H1 (cell line): Measurements from ENCODE around the gene CRYBG3. TPM values are rescaled to one million over a fixed set of nuclear protein-coding genes. Genes with fewer than 3 reads are reported as not detected.
A peak's percentile ranks its signal among the peaks of the same experiment; 100 is the strongest.

Experiments used
- PHF8 ChIP-seq: fragments of 200-600 bp; sonication (generic); conservative IDR thresholded peaks from 2 replicates; pipeline ENCODE4 v1.7.1; 2012; ENCODE audit warnings: low read depth, mild to moderate bottlenecking, inconsistent platforms, low read length, moderate library complexity
- SAP30 ChIP-seq: fragments of 300-600 bp; sonication (generic); IDR thresholded peaks from 2 replicates; pipeline ENCODE4 v1.7.1; 2012; ENCODE audit warnings: low read length, moderate library complexity, mild to moderate bottlenecking, inconsistent platforms; ENCODE audit not compliant: insufficient read depth, insufficient replicate concordance
- TAF1 ChIP-seq: IDR thresholded peaks from 2 replicates; pipeline ENCODE4 v1.6.1; 2011; ENCODE audit warnings: mild to moderate bottlenecking, low read depth, low read length
- YY1 ChIP-seq: IDR thresholded peaks from 2 replicates; pipeline ENCODE4 v1.6.1; 2011; ENCODE audit warnings: low read depth, mild to moderate bottlenecking, low read length
- polyA plus RNA-seq, 7 experiments: library from polyadenylated mRNA; depleted of rRNA in 3 of 7; stranded (reverse) in 5 of 7; unstranded in 2 of 7; fragments of >200 nt in 5 of 7; fragments of 200-250 nt in 2 of 7; gene quantifications; 1 replicate in 5 of 7; 2 replicates in 1 of 7; 4 replicates in 1 of 7; pipeline versions ENCODE4 v1.2.1 to v1.2.3, GENCODE V29; 2011 to 2013; ENCODE audit warnings: missing spikeins in 2 of 7, mixed read lengths in 2 of 7
- total RNA-seq: library from RNA; stranded (reverse); fragmentation: NEBNext Ultra II Directional; extraction: Animal tissue kit (Norgen Biotek cat#: 25700); gene quantifications from 2 replicates; pipeline ENCODE4 v1.2.1, GENCODE V29; 2021
- TF ChIP-seq, protein P1 (sequence below): IDR thresholded peaks from 2 replicates; pipeline ENCODE4 v1.6.1; 2012; ENCODE audit warnings: inconsistent platforms

The CRYBG3 gene
- total and polyA plus RNA-seq, 2 of the 8 experiments (the other 6 are each of a cell fraction or from before 2014, with no cell fraction given), result 2.1 to 8.0 TPM

DNA sequence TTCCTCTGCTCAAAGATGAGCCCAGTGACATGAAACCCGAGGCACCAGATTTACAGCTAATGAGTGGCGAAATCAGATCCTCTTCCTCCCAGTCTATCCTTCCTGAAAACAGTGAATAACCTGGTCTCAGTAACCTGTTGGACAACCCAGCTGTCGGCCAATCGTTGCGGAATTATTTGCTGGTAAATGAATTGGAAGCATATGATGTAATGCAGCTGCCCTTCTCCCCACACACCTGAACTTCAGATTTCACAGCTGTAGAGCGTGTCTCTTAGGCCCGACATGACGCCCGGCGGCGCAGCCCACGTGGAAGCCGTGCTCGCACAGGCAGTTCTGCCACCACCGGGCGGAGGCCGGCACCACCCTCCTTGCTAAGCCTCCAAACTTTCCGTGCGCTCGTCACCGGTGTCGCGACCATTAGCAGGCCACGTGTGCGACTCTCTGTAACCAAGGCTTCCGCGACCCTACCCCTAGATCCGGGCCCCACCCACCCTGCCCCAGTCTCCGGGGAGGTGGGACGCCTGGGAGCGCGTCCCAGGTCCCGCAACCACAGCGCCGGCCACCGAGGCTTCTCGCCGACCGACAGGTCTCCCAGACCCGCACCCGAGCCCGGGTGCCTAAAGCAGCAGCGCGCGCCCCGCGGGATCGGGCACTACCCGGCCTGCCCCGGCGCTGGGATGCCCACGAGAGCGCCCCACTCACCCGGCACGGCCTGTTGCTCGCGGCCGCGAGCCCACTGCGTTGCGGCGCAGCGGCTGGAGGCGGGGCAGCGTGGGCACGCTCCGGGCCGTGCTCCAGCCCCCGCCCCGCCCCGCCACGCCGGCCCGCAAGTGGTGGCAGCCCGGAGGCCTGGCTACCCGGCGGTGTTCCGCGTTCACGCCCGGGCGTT is 150.1 kb downstream of the CRYBG3 start, which contains the start of gene RIOX2 (continued):
- peak; percentile 43 for TF ChIP-seq TAF1
- TF ChIP-seq SAP30, result no peak
- TF ChIP-seq YY1, result no peak
- TF ChIP-seq PHF8, result peak; percentile 39; the same call in 1 of the 2 replicates
- TF ChIP-seq, protein P1, sequence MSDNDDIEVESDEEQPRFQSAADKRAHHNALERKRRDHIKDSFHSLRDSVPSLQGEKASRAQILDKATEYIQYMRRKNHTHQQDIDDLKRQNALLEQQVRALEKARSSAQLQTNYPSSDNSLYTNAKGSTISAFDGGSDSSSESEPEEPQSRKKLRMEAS, result peak; percentile 88
